Gastroesophageal sphincter (tissue), 4 donors: Measurements from ENCODE around the gene ZNF410. TPM values are rescaled to one million over a fixed set of nuclear protein-coding genes. Genes with fewer than 3 reads are reported as not detected.

Source experiments
- ATAC-seq: fragments of 150-250 bp; one replicate; pipeline ENCODE4 v1.9.1; 2016; ENCODE audit warnings: mild to moderate bottlenecking, moderate library complexity
- H3K27ac ChIP-seq, 4 donors: fragments of 200-600 bp; sonication (generic) in 3 of 4; 1 replicate in 3 of 4; 2 replicates in 1 of 4; pipeline ENCODE4 v1.5.1; 2016 to 2019
- H3K27me3 ChIP-seq: fragments of 200-600 bp; sonication (generic); one replicate; pipeline ENCODE4 v1.5.1; 2019
- H3K36me3 ChIP-seq, 2 donors: fragments of 200-600 bp; sonication (generic); one replicate each; pipeline ENCODE4 v1.5.1; 2019; ENCODE audit warnings: control low read depth in 1 of 2
- H3K4me1 ChIP-seq, 3 donors: fragments of 200-600 bp; sonication (generic); 1 replicate in 2 of 3; 2 replicates in 1 of 3; pipeline ENCODE4 v1.5.1; 2016 to 2019; ENCODE audit warnings: control low read depth in 2 of 3
- H3K4me3 ChIP-seq, 2 donors: fragments of 200-600 bp; sonication (generic); one replicate each; pipeline ENCODE4 v1.5.1; 2019; ENCODE audit warnings: mild to moderate bottlenecking in 1 of 2, moderate library complexity in 1 of 2
- H3K9me3 ChIP-seq, 3 donors: fragments of 200-600 bp; sonication (generic); one replicate each; pipeline ENCODE4 v1.5.1; 2017 to 2019; ENCODE audit warnings: control low read depth in 2 of 3
- CTCF ChIP-seq, 4 experiments: fragments of 200-600 bp in 2 of 4; fragments of 450-650 bp in 2 of 4; sonication (generic) in 1 of 4; IDR thresholded peaks; one replicate each; pipeline ENCODE4 v1.5.1; 2017 to 2019; ENCODE audit warnings: antibody characterized with exemption in 4 of 4, mild to moderate bottlenecking in 2 of 4, moderate library complexity in 2 of 4
- EP300 ChIP-seq: sonication (generic); formaldehyde crosslinking; IDR thresholded peaks from one replicate; pipeline ENCODE4 v1.6.1; 2017; ENCODE audit warnings: antibody characterized with exemption, mild to moderate bottlenecking
- POLR2A ChIP-seq, 2 donors: fragments of 450-650 bp; IDR thresholded peaks; one replicate each; pipeline ENCODE4 v1.6.1; 2017; ENCODE audit warnings: antibody characterized with exemption in 2 of 2, mild to moderate bottlenecking in 2 of 2, moderate library complexity in 1 of 2
- POLR2AphosphoS5 ChIP-seq: sonication (generic); formaldehyde crosslinking; IDR thresholded peaks from one replicate; pipeline ENCODE4 v1.6.1; 2017; ENCODE audit warnings: antibody characterized with exemption
- WGBS, 2 donors: methylation state at CpG; one replicate each; pipeline ENCODE4 v1.1.5; 2018; ENCODE audit warnings: low coverage in 1 of 2; 5-methylcytosine and 5-hydroxymethylcytosine counted together
- total RNA-seq, 4 donors: library from RNA; depleted of rRNA; stranded (reverse); fragments of >200 nt; gene quantifications; one replicate each; pipeline ENCODE4 v1.1.0, GENCODE V29; 2016

Gene ZNF410
- total RNA-seq, 4 donors from 2014 or later = 41.7 to 62.3 (median 52.5) TPM

GRCh38 chr14:73958591-73958990 is 71.9 kb downstream of the ZNF410 start:
- ATAC-seq = no peak
- TF ChIP-seq POLR2AphosphoS5 (no peak), POLR2A (IDR thresholded peaks at IDR 0.05) (no peak), EP300 (no peak), CTCF (IDR thresholded peaks at IDR 0.05) (no peak)
- no peaks in the 10 kb centered on the region for H3K4me1 ChIP-seq
- peaks cover 21 to 100% of the 10 kb centered on the region in 2 donors for H3K36me3 ChIP-seq
- no peak overlapping the region for H3K27ac ChIP-seq
- no peaks in the 10 kb centered on the region for H3K27me3 ChIP-seq
- no peak overlapping the region for H3K4me3 ChIP-seq
- no peaks in the 10 kb centered on the region for H3K9me3 ChIP-seq

GRCh38 chr14:73961192-73961591 is 74.5 kb downstream of the ZNF410 start:
- Histone ChIP-seq H3K4me3 (no peak overlapping the region), H3K9me3 (no peaks in the 10 kb centered on the region), H3K27ac (no peak overlapping the region), H3K27me3 (no peaks in the 10 kb centered on the region), H3K36me3 (peaks cover 19 to 92% of the 10 kb centered on the region in 2 donors), H3K4me1 (no peaks in the 10 kb centered on the region)
- no peak for ATAC-seq
- TF ChIP-seq EP300 = no peak
- WGBS, 2 donors = 95% methylated on average over 4 of the region's 12 CpGs; no CpG with 5 or more reads in 1 of the 2 donors

GRCh38 chr14:73965216-73965615 is 78.6 kb downstream of the ZNF410 start:
- no peak overlapping the region for H3K4me3 ChIP-seq
- H3K36me3 ChIP-seq = peaks cover 7 to 86% of the 10 kb centered on the region in 2 donors
- TF ChIP-seq EP300 (no peak), POLR2AphosphoS5 (no peak), CTCF (IDR thresholded peaks at IDR 0.05) (no peak), POLR2A (IDR thresholded peaks at IDR 0.05) (no peak)
- no peaks in the 10 kb centered on the region for H3K9me3 ChIP-seq
- 57 to 92% methylated on average over 1 to 4 of the region's 4 CpGs for WGBS, 2 donors
- no peaks in the 10 kb centered on the region for H3K27me3 ChIP-seq
- no peak for ATAC-seq
- H3K4me1 ChIP-seq = no peaks in the 10 kb centered on the region
- H3K27ac ChIP-seq = no peak overlapping the region

DNA sequence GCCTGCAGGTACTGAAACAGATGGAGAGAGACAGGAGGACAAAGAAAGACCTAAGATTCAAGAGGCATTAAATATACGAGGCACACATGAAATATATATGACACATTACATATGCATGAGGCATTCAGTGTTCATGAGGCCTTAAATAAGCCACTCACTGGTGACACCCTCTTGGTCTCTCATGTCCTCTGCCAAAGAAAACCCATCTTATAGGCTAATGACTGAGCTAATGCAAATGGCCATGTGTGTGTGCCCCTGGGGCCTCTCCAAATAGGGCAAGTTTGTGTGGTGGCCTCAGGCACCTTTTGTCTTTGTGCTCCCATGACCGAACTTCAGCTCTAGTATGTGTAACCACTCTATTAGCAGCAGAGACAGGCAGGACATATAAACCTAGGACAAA is 82.2 kb downstream of the ZNF410 start:
- H3K4me1 ChIP-seq = no peaks in the 10 kb centered on the region
- H3K9me3 ChIP-seq = no peaks in the 10 kb centered on the region
- no peaks in the 10 kb centered on the region for H3K27me3 ChIP-seq
- no peak overlapping the region for H3K27ac ChIP-seq
- H3K36me3 ChIP-seq = peaks cover 0 to 83% of the 10 kb centered on the region in 2 donors
- WGBS, 2 donors = 75 to 92% methylated on average over 1 to 2 of the region's 2 CpGs
- TF ChIP-seq CTCF (IDR thresholded peaks at IDR 0.05) (no peak), EP300 (no peak), POLR2A (IDR thresholded peaks at IDR 0.05) (no peak), POLR2AphosphoS5 (no peak)
- H3K4me3 ChIP-seq = no peak overlapping the region
- ATAC-seq = no peak

- H3K27me3 ChIP-seq = no peaks in the 10 kb centered on the region
- H3K27ac ChIP-seq = no peak overlapping the region
- no peak overlapping the region for H3K4me3 ChIP-seq
- 22 to 86% methylated on average over 1 of the region's 2 CpGs for WGBS, 2 donors
- H3K9me3 ChIP-seq = no peaks in the 10 kb centered on the region
- H3K36me3 ChIP-seq = peaks cover 0 to 90% of the 10 kb centered on the region in 2 donors
- TF ChIP-seq EP300 = no peak
- TF ChIP-seq POLR2AphosphoS5 = no peak
- TF ChIP-seq CTCF (IDR thresholded peaks at IDR 0.05) = no peak
- TF ChIP-seq POLR2A (IDR thresholded peaks at IDR 0.05) = no peak
- no peak for ATAC-seq
- H3K4me1 ChIP-seq = no peaks in the 10 kb centered on the region
Measured at GRCh38 chr14:73973497-73973896, 86.8 kb downstream of the ZNF410 start.
